ENCODE results near the gene GALNT11. TPM values are rescaled to one million over a fixed set of nuclear protein-coding genes. Genes with fewer than 3 reads are reported as not detected.

GALNT11 gene
- total and polyA plus RNA-seq, 4 donors = 12.0 to 21.8 (median 13.8) TPM

GRCh38 chr7:152128741-152129461 is 103.4 kb downstream of the GALNT11 start:
- peaks cover 7 to 52% (median 17%) of the 10 kb centered on the region in 4 donors for H3K36me3 ChIP-seq (ENCODE audit: control insufficient read depth in 4 of 4, insufficient read depth in 3 of 4, low read depth in 1 of 4, low read length in 3 of 4)
- TF ChIP-seq HNF4A (conservative IDR thresholded peaks at IDR 0.05) (no peak), FOXA2 (IDR thresholded peaks at IDR 0.05) (no peak), GABPA (IDR thresholded peaks at IDR 0.05 in 1 of 2, conservative IDR thresholded peaks at IDR 0.05 in 1 of 2) (no peak), HNF4G (IDR thresholded peaks at IDR 0.05) (no peak), JUND (IDR thresholded peaks at IDR 0.05) (no peak), EGR1 (IDR thresholded peaks at IDR 0.05; ENCODE audit: low read depth in 2 of 2) (no peak), CTCF (IDR thresholded peaks at IDR 0.05; ENCODE audit: low read depth, low read length, missing input control) (no peak), YY1 (IDR thresholded peaks at IDR 0.05) (no peak), SP1 (IDR thresholded peaks at IDR 0.05) (no peak), ZBTB33 (IDR thresholded peaks at IDR 0.05) (no peak), REST (IDR thresholded peaks at IDR 0.05) (no peak), NR2F2 (IDR thresholded peaks at IDR 0.05) (no peak), FOXA1 (IDR thresholded peaks at IDR 0.05) (no peak), TAF1 (conservative IDR thresholded peaks at IDR 0.05) (no peak)
- TF ChIP-seq, protein P1, sequence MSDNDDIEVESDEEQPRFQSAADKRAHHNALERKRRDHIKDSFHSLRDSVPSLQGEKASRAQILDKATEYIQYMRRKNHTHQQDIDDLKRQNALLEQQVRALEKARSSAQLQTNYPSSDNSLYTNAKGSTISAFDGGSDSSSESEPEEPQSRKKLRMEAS (IDR thresholded peaks at IDR 0.05) = no peak
- TF ChIP-seq, protein P2, sequence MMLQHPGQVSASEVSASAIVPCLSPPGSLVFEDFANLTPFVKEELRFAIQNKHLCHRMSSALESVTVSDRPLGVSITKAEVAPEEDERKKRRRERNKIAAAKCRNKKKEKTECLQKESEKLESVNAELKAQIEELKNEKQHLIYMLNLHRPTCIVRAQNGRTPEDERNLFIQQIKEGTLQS (IDR thresholded peaks at IDR 0.05) = no peak
- H3K27ac ChIP-seq (ENCODE audit: low read depth in 1 of 2, low read length in 2 of 2) = no peak overlapping the region
- no peak overlapping the region for H3K9ac ChIP-seq (ENCODE audit: low read depth in 1 of 2, low read length in 2 of 2)
- H3K4me3 ChIP-seq (ENCODE audit: low read depth in 1 of 3, low read length in 3 of 3) = no peak overlapping the region
- no peak for DNase-seq (ENCODE audit: low spot score)
- H3K27me3 ChIP-seq (ENCODE audit: control insufficient read depth in 4 of 4, insufficient read depth in 4 of 4, low read length in 3 of 4) = no peaks in the 10 kb centered on the region
- H3K9me3 ChIP-seq (ENCODE audit: control insufficient read depth in 4 of 4, low read length in 3 of 4) = peaks cover 0 to 2% (median 0%) of the 10 kb centered on the region in 4 donors
- H3K4me1 ChIP-seq (ENCODE audit: control insufficient read depth in 4 of 4, insufficient read depth in 4 of 4, low read length in 3 of 4) = no peaks in the 10 kb centered on the region
- 99% methylated on average over 60 of the region's 60 CpGs for WGBS
